Measurements from ENCODE around the gene TXNRD1.

TXNRD1 gene

DNA sequence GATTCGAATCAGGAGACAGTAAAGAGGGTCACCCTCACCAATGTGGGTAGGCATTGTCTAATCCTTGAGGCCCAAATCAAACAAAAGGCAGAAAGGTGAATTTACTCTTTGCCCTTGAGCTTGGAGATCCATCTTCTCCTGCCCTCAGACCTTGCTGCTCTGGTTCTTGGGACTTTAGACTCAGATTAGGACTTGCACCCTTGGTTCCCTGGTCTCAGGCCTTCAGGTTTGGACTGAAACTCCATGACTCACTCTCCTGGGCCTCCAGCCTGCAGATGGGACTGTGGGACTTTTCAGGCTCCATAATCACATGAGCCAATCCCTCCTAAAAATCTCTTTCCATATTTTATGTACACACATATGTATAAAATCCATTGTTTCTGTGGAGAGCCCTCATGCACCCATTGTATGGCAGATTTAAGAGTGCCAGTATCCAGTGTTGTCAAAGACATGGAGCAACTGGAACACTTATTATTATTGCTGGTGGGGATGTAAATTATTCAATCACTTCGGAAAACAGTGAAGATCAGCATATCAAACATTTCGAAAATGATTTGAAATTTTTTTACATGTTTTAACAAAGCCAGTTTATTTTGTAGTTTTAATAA, 136.6 kb downstream of the TXNRD1 start:
- Histone ChIP-seq H3K4me1 (ENCODE audit: control insufficient read depth, insufficient read depth, low read length, poor library complexity, severe bottlenecking) (no peaks in the 10 kb centered on the region), H3K4me3 (ENCODE audit: extremely low read depth, insufficient read depth, low read length, poor library complexity, severe bottlenecking) (no peak overlapping the region), H3K9me3 (ENCODE audit: control insufficient read depth, low read length) (no peaks in the 10 kb centered on the region), H3K36me3 (ENCODE audit: control insufficient read depth, insufficient read depth, low read length) (peaks cover 58% of the 10 kb centered on the region), H3K27ac (ENCODE audit: low read depth, low read length, severe bottlenecking) (no peak overlapping the region)
- WGBS, 2 experiments (ENCODE audit: insufficient coverage in 2 of 2): 77 to 100% methylated on average over 1 of the region's 3 CpGs

DNA sequence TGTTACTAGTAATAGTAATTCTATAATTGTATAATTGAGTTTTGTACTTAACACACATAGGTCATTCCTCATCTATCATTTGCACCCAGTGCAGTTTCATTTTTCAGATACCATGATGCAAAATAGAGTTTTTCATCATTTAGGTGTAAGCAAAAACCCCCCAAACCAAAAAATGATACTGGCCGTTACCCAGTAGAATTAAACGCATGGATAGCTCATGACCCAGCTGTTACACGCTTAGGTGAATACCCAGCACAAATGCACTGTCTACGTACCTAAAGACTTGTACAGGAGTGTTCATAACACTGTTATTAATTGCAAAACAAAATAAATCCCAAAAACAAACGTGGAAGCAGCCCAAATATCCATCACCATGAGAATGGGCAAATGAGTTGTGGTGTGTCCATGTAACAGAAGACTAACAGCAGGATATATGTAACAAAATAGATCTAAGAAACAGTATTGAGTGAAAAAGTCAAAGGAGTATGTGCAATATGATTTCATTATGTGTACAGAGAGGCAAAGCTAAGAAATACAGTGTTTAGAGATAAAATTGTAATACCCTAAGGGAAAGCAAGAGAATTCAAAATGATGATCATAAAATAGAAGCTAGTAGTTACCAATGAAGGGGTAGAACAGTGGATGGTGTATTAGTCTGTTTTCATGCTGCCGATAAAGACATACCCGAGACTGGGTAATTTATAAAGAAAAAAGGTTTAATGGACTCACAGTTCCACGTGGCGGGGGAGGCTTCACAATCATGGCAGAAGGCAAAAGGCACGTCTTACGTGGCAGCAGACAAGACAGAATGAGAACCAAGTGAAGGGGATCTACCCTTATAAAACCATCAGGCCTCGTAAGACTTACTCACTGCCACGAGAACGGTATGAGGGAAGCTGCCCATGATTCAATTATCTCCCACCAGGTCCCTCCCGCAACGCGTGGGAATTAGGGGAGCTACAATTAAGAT, 137.7 kb downstream of the TXNRD1 start:
- Histone ChIP-seq H3K4me1 (ENCODE audit: control insufficient read depth, insufficient read depth, low read length, poor library complexity, severe bottlenecking) (no peaks in the 10 kb centered on the region), H3K36me3 (ENCODE audit: control insufficient read depth, insufficient read depth, low read length) (peaks cover 48% of the 10 kb centered on the region)

DNA sequence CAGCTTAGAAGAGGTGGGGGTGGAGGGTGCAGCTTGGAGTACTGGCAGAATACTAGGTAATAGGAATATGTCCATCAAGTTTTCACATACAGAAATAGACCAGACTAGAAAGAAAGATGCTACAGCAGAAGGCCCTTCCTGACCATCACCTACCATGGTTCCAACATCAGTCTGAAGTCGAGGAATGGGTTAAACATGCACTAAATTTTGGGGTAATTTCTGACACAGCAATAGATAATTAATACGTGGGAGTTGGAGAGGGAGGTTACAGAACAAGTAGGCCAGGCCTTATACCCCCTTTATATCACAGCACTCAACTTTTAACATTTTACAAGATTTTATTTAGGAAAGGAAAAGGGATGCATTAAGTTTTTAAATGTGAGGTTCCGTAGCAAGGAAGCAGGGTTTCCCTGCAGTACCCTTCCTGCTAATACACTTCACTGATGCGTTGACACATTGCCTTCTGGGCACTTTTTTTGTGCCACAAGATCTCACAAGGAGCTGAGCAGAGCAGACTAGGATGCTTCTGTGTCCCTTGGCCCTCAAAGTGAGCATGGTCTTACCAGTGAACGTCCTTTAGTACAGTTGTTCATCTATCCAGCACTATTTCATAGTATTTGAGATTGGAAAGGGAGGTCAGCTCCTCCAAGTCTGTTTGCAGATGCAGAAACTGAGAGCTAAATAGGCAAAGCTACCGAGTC, 138.7 kb downstream of the TXNRD1 start:
- Histone ChIP-seq H3K4me1 (ENCODE audit: control insufficient read depth, insufficient read depth, low read length, poor library complexity, severe bottlenecking) (no peaks in the 10 kb centered on the region), H3K36me3 (ENCODE audit: control insufficient read depth, insufficient read depth, low read length) (peaks cover 40% of the 10 kb centered on the region)
- WGBS, 2 experiments (ENCODE audit: insufficient coverage in 2 of 2): 93 to 94% methylated on average over 3 of the region's 6 CpGs

More for the DNA sequence above, 137.7 kb downstream of the TXNRD1 start:
- 97 to 98% methylated on average over 6 to 9 of the region's 17 CpGs for WGBS, 2 experiments (ENCODE audit: insufficient coverage in 2 of 2)
- H3K4me3 ChIP-seq (ENCODE audit: extremely low read depth, insufficient read depth, low read length, poor library complexity, severe bottlenecking): no peak overlapping the region
- no peak overlapping the region for H3K27ac ChIP-seq (ENCODE audit: low read depth, low read length, severe bottlenecking)
- no peaks in the 10 kb centered on the region for H3K9me3 ChIP-seq (ENCODE audit: control insufficient read depth, low read length)

DNA sequence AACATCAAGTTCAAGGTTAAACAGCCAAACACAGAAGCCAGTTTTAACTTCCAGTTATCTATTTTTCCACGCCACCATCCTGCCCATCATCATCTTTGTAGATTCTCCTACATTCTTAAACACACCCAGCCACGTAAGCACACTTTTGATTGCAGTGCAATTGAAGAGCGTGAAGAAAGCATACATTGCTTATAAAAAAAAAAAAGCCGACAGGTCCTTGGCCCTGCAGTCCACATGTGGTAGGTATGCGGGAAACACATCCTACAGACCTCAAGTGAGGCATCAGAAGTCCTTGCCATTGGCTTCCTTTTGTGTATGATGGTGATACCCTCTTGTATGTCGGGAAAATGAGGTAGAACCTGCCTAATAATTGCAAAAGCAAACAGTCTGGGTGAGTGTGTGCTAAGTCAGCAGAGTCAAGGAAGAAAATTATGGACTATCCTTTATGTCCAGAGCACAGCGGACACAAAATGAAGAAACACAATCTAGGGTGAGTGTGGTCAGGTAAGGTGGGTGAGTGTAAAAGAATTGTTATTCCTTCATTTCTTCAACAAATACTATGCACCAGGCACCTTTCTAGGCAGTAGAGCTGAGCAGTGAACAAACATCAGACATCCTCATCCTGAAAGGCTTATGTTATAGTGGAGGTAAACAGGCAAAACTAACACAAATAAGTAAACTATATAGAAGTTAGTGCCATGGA, 139.4 kb downstream of the TXNRD1 start:
- Histone ChIP-seq H3K36me3 (ENCODE audit: control insufficient read depth, insufficient read depth, low read length) (peaks cover 33% of the 10 kb centered on the region), H3K27ac (ENCODE audit: low read depth, low read length, severe bottlenecking) (no peak overlapping the region), H3K4me3 (ENCODE audit: extremely low read depth, insufficient read depth, low read length, poor library complexity, severe bottlenecking) (no peak overlapping the region), H3K4me1 (ENCODE audit: control insufficient read depth, insufficient read depth, low read length, poor library complexity, severe bottlenecking) (no peaks in the 10 kb centered on the region), H3K9me3 (ENCODE audit: control insufficient read depth, low read length) (peaks cover 1% of the 10 kb centered on the region)
- 93 to 100% methylated on average over 2 to 3 of the region's 7 CpGs for WGBS, 2 experiments (ENCODE audit: insufficient coverage in 2 of 2)

More for the DNA sequence above, 138.7 kb downstream of the TXNRD1 start:
- Histone ChIP-seq H3K9me3 (ENCODE audit: control insufficient read depth, low read length) (no peaks in the 10 kb centered on the region), H3K27ac (ENCODE audit: low read depth, low read length, severe bottlenecking) (no peak overlapping the region), H3K4me3 (ENCODE audit: extremely low read depth, insufficient read depth, low read length, poor library complexity, severe bottlenecking) (no peak overlapping the region)

DNA sequence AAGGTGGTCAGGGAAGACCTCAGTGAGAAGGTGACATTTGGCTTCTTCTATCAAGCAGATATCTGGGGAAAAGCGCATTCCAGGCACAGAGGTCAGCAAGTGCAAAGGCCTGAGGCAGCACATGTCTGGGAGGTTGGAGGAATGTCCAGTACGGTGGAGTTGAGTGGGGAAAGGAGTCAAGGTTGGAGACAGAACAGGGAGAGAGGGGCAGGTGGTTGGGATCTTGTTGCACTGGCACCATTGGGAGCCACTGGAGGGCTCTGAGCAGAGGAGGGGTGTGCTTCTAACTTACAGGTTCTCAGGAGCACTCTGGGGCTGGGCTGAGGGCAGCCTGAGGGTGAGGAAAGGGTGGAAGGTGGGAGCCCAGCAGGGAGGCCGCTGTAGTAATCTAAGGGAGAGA, 140.1 kb downstream of the TXNRD1 start:
- Histone ChIP-seq H3K36me3 (ENCODE audit: control insufficient read depth, insufficient read depth, low read length) (peaks cover 27% of the 10 kb centered on the region), H3K4me1 (ENCODE audit: control insufficient read depth, insufficient read depth, low read length, poor library complexity, severe bottlenecking) (no peaks in the 10 kb centered on the region), H3K9me3 (ENCODE audit: control insufficient read depth, low read length) (peaks cover 6% of the 10 kb centered on the region), H3K27ac (ENCODE audit: low read depth, low read length, severe bottlenecking) (no peak overlapping the region), H3K4me3 (ENCODE audit: extremely low read depth, insufficient read depth, low read length, poor library complexity, severe bottlenecking) (no peak overlapping the region)
- 92 to 97% methylated on average over 3 of the region's 3 CpGs for WGBS, 2 experiments (ENCODE audit: insufficient coverage in 2 of 2)

DNA sequence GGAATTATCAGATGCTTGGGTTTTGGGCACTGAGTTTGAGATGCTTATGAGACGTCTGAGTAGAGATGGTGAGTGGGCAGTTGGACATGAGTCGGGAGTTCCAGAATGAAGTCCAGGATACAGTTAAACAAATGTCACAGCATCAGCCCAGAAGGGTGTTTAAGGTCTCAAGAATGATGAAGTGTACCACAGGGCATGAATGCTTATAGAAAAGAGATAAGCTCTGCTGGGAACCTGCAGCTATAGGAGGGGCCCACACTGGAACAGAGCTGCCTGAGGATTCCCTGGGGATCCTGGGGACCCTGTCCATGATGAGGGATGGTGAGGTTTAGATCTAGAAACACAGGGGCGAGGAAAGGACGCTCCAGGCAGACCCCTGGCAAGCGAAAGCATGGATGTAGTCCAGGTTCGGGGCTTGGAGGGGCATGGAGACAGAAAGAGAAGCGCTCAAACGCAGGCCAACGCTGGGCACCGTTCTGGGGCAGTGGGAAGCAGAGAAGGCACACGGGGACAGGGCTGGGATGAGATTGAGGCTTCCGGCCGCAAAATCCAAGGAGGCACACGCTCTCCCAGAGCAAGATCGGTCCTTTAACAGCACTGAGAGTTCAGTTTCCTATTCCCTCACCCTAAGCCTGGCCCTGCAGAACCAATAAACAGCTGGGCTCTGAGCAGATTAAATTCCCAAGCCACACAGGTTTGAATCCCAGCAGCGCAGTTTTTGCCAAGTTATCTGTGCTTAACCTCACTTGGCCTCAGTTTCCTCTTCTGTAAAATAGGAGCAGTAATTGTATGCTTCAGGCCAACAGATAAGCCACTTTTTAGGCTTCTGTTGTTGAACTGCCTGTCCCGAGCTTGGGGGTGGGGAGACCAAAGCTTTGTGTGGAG, 140.9 kb downstream of the TXNRD1 start:
- H3K4me3 ChIP-seq (ENCODE audit: extremely low read depth, insufficient read depth, low read length, poor library complexity, severe bottlenecking): no peak overlapping the region
- H3K36me3 ChIP-seq (ENCODE audit: control insufficient read depth, insufficient read depth, low read length): peaks cover 18% of the 10 kb centered on the region
- H3K27ac ChIP-seq (ENCODE audit: low read depth, low read length, severe bottlenecking): no peak overlapping the region
- H3K4me1 ChIP-seq (ENCODE audit: control insufficient read depth, insufficient read depth, low read length, poor library complexity, severe bottlenecking): peaks cover 2% of the 10 kb centered on the region
- WGBS, 2 experiments (ENCODE audit: insufficient coverage in 2 of 2): 89 to 90% methylated on average over 13 to 16 of the region's 17 CpGs
- peaks cover 6% of the 10 kb centered on the region for H3K9me3 ChIP-seq (ENCODE audit: control insufficient read depth, low read length)

DNA sequence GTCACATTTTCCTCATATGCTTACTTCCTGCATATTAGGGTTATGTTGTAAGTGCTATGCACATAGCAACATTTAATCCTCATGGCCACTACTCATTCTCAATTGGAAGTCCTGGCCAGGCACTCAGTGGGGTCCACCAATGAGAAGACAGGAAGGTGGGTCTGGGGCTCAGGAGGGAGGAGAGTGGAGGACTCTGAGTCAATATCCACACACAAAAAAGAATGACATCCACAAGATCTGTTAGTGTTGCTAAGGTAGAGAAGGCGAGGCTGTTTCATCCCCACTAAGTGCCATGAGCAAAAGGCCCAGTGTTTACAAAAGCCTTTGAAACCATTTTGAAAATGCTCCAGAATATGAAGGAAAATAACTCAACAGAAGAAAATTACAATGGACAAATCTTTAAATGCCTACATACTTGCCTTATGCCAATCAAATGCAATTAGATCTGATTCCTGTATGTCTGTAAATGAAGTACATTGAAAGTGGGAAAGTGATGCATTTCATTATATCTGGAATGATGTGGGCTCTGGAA, 141.9 kb downstream of the TXNRD1 start:
- H3K27ac ChIP-seq (ENCODE audit: low read depth, low read length, severe bottlenecking): no peak overlapping the region
- peaks cover 6% of the 10 kb centered on the region for H3K9me3 ChIP-seq (ENCODE audit: control insufficient read depth, low read length)
- no CpG with 5 or more reads among the region's 1 CpG for WGBS, 2 experiments (ENCODE audit: insufficient coverage in 2 of 2)
- H3K4me1 ChIP-seq (ENCODE audit: control insufficient read depth, insufficient read depth, low read length, poor library complexity, severe bottlenecking): peaks cover 2% of the 10 kb centered on the region
- no peak overlapping the region for H3K4me3 ChIP-seq (ENCODE audit: extremely low read depth, insufficient read depth, low read length, poor library complexity, severe bottlenecking)
- H3K36me3 ChIP-seq (ENCODE audit: control insufficient read depth, insufficient read depth, low read length): peaks cover 8% of the 10 kb centered on the region

DNA sequence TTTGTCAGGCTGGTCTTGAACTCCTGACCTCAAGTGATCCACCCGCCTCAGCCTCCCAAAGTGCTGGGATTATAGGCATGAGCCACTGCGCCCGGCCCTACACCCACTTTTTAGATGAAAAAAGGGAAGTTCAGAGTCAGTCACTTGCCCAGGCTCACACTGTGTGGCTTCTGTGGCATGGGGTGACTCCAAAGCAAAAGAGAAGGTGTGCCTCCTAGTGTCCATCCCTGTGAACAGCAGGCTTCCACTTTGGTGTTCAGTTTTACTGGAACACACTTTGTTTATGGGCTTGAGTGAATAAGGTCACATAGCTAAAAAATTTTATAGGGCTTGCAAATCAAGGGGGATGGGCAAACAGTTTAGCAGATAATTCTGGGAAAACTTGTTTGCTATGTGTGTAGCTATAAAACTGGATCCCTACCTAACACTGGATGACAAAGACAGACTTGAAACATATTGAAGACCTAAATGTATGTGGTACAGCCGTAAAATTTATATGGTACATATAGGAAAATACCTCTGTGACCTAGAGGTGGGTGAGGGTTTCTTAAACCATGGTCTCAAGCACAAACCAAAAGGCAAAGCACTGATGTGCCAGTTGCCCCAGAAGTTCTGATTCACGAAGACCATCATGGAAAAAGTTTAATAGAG, 142.9 kb downstream of the TXNRD1 start:
- peaks cover 2% of the 10 kb centered on the region for H3K4me1 ChIP-seq (ENCODE audit: control insufficient read depth, insufficient read depth, low read length, poor library complexity, severe bottlenecking)
- H3K27ac ChIP-seq (ENCODE audit: low read depth, low read length, severe bottlenecking): no peak overlapping the region
- no peak overlapping the region for H3K4me3 ChIP-seq (ENCODE audit: extremely low read depth, insufficient read depth, low read length, poor library complexity, severe bottlenecking)
- peaks cover 5% of the 10 kb centered on the region for H3K36me3 ChIP-seq (ENCODE audit: control insufficient read depth, insufficient read depth, low read length)
- peaks cover 6% of the 10 kb centered on the region for H3K9me3 ChIP-seq (ENCODE audit: control insufficient read depth, low read length)
- WGBS, 2 experiments (ENCODE audit: insufficient coverage in 2 of 2): 82 to 89% methylated on average over 4 of the region's 5 CpGs

DNA sequence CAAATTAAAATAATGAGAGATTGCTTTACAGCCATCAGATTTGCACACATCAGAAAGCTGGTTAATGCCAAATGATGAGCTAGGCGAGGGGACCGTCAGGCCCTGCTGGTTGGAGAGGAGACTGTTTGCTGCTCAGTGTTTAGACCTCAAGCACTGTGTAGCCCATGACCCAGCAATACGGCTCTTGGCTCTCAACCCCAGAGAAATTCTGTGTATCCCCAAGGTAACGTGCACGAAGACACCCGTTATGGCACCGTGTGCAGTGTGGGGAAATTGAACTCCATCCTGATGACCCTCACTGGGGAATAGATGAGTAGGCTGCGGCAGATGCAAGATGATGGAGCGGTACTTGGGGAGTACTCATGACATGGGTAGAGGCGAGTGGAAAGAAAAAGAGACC, 143.6 kb downstream of the TXNRD1 start:
- 95% methylated on average over 10 of the region's 10 CpGs for WGBS, 2 experiments (ENCODE audit: insufficient coverage in 2 of 2)
- Histone ChIP-seq H3K9me3 (ENCODE audit: control insufficient read depth, low read length) (peaks cover 6% of the 10 kb centered on the region), H3K36me3 (ENCODE audit: control insufficient read depth, insufficient read depth, low read length) (peaks cover 5% of the 10 kb centered on the region), H3K4me3 (ENCODE audit: extremely low read depth, insufficient read depth, low read length, poor library complexity, severe bottlenecking) (no peak overlapping the region), H3K27ac (ENCODE audit: low read depth, low read length, severe bottlenecking) (no peak overlapping the region), H3K4me1 (ENCODE audit: control insufficient read depth, insufficient read depth, low read length, poor library complexity, severe bottlenecking) (peaks cover 2% of the 10 kb centered on the region)

Data from mesodermal cell (in vitro differentiated cells).